ENCODE measurements around the gene CDK6.

The CDK6 gene

DNA sequence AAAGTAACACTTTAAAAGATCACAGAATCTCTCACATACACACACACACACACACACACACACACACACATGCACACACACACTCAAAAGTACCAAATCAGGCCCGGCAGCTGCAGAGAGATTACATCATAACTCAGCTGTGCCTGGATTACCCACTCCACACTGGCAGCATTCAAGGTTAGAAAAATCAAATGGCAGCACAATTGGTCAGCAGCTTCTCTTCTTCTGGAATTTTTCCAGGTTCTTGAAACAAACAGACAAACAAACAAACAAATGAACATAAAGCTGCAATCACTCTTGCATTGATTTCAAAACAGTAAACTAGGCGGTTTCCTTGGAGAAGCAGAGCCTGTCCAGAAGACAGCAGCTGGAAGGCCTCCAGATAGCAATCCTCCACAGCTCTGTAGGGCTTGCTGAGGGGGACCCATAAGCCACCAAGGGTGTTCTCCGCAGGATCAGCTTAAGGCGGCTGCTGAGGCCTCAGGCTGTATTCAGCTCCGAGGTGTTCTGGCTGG is 221.7 kb downstream of the CDK6 start:
- Histone ChIP-seq H3K4me2 (ENCODE audit: low read length) (no peak overlapping the region), H3K36me3 (ENCODE audit: control insufficient read depth, insufficient read depth, low read length) (no peaks in the 10 kb centered on the region), H3K79me2 (no peaks in the 10 kb centered on the region), H3K4me1 (no peaks in the 10 kb centered on the region), H3K9ac (no peak overlapping the region), H3K27ac (no peak overlapping the region), H3K9me3 (ENCODE audit: control insufficient read depth, low read length) (no peaks in the 10 kb centered on the region), H3K27me3 (ENCODE audit: control insufficient read depth, insufficient read depth, low read length) (no peaks in the 10 kb centered on the region), H2AFZ (no peak overlapping the region), H3K4me3 (ENCODE audit: low read depth, low read length) (no peak overlapping the region)
- TF ChIP-seq, protein P1, sequence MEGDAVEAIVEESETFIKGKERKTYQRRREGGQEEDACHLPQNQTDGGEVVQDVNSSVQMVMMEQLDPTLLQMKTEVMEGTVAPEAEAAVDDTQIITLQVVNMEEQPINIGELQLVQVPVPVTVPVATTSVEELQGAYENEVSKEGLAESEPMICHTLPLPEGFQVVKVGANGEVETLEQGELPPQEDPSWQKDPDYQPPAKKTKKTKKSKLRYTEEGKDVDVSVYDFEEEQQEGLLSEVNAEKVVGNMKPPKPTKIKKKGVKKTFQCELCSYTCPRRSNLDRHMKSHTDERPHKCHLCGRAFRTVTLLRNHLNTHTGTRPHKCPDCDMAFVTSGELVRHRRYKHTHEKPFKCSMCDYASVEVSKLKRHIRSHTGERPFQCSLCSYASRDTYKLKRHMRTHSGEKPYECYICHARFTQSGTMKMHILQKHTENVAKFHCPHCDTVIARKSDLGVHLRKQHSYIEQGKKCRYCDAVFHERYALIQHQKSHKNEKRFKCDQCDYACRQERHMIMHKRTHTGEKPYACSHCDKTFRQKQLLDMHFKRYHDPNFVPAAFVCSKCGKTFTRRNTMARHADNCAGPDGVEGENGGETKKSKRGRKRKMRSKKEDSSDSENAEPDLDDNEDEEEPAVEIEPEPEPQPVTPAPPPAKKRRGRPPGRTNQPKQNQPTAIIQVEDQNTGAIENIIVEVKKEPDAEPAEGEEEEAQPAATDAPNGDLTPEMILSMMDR (IDR thresholded peaks at IDR 0.05), result no peak

DNA sequence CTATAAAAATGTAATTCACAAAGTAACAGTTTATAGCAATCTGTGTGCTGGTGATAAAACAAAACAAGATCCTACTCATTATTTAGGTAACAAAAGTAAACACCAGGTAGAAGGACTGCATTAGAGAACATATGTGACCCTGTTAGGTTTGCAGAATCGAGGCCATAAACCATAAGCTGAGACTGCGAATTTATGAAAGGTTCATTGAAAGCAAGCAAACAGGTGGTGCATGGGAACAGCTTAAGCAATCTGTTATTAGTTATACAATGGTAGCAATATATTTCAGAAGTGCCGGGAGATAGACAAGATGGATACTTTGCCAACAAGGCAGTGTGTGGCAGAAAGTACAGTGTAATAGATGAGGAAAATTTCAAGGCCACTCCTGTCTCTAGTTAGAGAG is 222.7 kb downstream of the CDK6 start:
- Histone ChIP-seq H3K27me3 (ENCODE audit: control insufficient read depth, insufficient read depth, low read length) (no peaks in the 10 kb centered on the region), H3K4me3 (ENCODE audit: low read depth, low read length) (no peak overlapping the region), H3K9me3 (ENCODE audit: control insufficient read depth, low read length) (no peaks in the 10 kb centered on the region), H2AFZ (no peak overlapping the region), H3K27ac (no peak overlapping the region), H3K9ac (no peak overlapping the region), H3K79me2 (no peaks in the 10 kb centered on the region), H3K36me3 (ENCODE audit: control insufficient read depth, insufficient read depth, low read length) (no peaks in the 10 kb centered on the region), H3K4me2 (ENCODE audit: low read length) (no peak overlapping the region), H3K4me1 (no peaks in the 10 kb centered on the region)
- TF ChIP-seq, protein P1 (IDR thresholded peaks at IDR 0.05), result no peak

DNA sequence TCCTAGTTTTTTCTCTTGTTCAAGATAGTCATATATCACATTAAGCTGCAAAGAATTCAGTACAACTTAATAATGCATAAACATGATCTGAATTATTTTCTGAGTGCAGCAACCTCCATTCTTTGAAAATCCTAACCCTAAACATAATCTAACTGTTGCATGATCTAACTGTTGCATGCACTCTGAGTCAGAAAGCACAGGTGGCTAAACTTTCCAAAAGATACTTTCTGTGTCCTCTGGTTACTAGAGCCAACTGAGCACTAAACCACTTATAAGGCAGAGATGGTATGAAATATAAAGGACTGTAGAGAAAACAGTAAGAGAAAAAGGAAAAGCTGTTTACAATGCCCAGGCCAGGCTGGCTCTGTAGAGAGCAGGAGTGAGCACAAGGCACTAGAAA is 223.2 kb downstream of the CDK6 start:
- no peaks in the 10 kb centered on the region for H3K4me1 ChIP-seq

DNA sequence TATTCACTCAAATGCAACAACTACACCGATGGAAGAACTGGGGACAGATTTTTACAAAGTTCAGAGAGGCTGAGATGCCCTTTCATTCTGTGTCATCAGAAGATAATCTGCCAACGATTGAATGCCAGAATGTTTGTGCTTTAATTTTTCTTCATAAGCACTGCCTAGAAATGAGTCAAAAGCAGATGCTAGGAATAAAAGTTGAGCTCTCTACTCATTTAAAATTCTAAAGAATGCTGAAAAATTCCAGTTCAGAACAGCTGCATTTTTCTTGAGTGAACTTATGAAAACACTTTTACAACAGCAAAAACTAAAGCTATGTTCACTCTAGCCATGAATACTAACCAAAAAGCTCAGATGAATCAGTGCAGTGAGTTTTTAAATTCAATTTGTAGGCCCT is 223.9 kb downstream of the CDK6 start:
- Histone ChIP-seq H3K27ac (no peak overlapping the region), H3K79me2 (no peaks in the 10 kb centered on the region), H3K4me3 (ENCODE audit: low read depth, low read length) (no peak overlapping the region), H2AFZ (no peak overlapping the region), H3K36me3 (ENCODE audit: control insufficient read depth, insufficient read depth, low read length) (no peaks in the 10 kb centered on the region), H3K9ac (no peak overlapping the region), H3K4me1 (no peaks in the 10 kb centered on the region), H3K4me2 (ENCODE audit: low read length) (no peak overlapping the region), H3K27me3 (ENCODE audit: control insufficient read depth, insufficient read depth, low read length) (no peaks in the 10 kb centered on the region), H3K9me3 (ENCODE audit: control insufficient read depth, low read length) (no peaks in the 10 kb centered on the region)
- TF ChIP-seq, protein P1 (IDR thresholded peaks at IDR 0.05), result no peak

More for the DNA sequence above, 223.2 kb downstream of the CDK6 start:
- H3K4me3 ChIP-seq (ENCODE audit: low read depth, low read length), result no peak overlapping the region
- no peak overlapping the region for H3K9ac ChIP-seq
- TF ChIP-seq, protein P1 (IDR thresholded peaks at IDR 0.05), result no peak
- no peak overlapping the region for H3K27ac ChIP-seq
- H3K79me2 ChIP-seq, result no peaks in the 10 kb centered on the region
- H2AFZ ChIP-seq, result no peak overlapping the region
- H3K4me2 ChIP-seq (ENCODE audit: low read length), result no peak overlapping the region
- no peaks in the 10 kb centered on the region for H3K9me3 ChIP-seq (ENCODE audit: control insufficient read depth, low read length)
- no peaks in the 10 kb centered on the region for H3K27me3 ChIP-seq (ENCODE audit: control insufficient read depth, insufficient read depth, low read length)
- no peaks in the 10 kb centered on the region for H3K36me3 ChIP-seq (ENCODE audit: control insufficient read depth, insufficient read depth, low read length)

DNA sequence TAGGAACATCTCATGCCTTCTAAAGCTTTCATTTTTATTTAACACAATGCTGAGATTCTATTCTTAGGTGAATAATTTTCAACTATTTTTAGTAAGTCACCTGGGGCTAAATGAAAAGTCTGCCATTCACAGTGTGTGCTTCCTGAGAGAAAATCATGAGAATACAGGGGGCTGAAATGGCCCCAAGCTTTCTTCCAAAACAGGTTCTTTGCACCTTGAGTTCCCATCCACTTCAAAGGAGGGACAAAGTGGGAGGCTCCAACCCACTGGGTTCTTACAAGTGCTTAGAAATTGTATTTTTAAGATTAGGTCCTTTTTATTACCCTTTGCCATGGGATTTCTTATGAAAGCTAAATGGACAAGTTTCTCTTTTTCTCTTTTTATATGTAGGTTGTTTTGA is 224.6 kb downstream of the CDK6 start:
- Histone ChIP-seq H3K27ac (no peak overlapping the region), H3K9ac (no peak overlapping the region), H3K36me3 (ENCODE audit: control insufficient read depth, insufficient read depth, low read length) (no peaks in the 10 kb centered on the region), H3K4me3 (ENCODE audit: low read depth, low read length) (no peak overlapping the region), H3K27me3 (ENCODE audit: control insufficient read depth, insufficient read depth, low read length) (no peaks in the 10 kb centered on the region), H2AFZ (no peak overlapping the region), H3K4me2 (ENCODE audit: low read length) (no peak overlapping the region), H3K4me1 (no peaks in the 10 kb centered on the region), H3K79me2 (no peaks in the 10 kb centered on the region), H3K9me3 (ENCODE audit: control insufficient read depth, low read length) (no peaks in the 10 kb centered on the region)
- TF ChIP-seq, protein P1 (IDR thresholded peaks at IDR 0.05), result no peak
